Upper lobe of left lung (tissue), 6 donors: ENCODE measurements around the gene LSM11. TPM values are rescaled to one million over a fixed set of nuclear protein-coding genes. Genes with fewer than 3 reads are reported as not detected.

Experiments
- ATAC-seq, 2 donors: fragments of 200-7000 bp; cut with Tn5 transposase; one replicate each; pipeline ENCODE4 v1.9.1; 2022; ENCODE audit warnings: mild to moderate bottlenecking in 2 of 2, moderate library complexity in 2 of 2; ENCODE audit not compliant: low FRiP score in 2 of 2
- DNase-seq, 2 donors: peaks; one replicate each; pipeline ENCODE4 v3.0.0-alpha.2; 2019 to 2020
- H3K27ac ChIP-seq, 4 donors: fragments of 200-600 bp; sonication (generic); one replicate each; pipeline ENCODE4 v1.5.1; 2016 to 2019
- H3K27me3 ChIP-seq, 4 donors: fragments of 200-600 bp; sonication (generic); one replicate each; pipeline ENCODE4 v1.5.1; 2017 to 2019
- H3K36me3 ChIP-seq, 4 donors: fragments of 200-600 bp; sonication (generic); one replicate each; pipeline ENCODE4 v1.5.1; 2016 to 2019
- H3K4me1 ChIP-seq, 4 donors: fragments of 200-600 bp; sonication (generic); one replicate each; pipeline ENCODE4 v1.5.1; 2018 to 2019
- H3K4me3 ChIP-seq, 4 donors: fragments of 200-600 bp; sonication (generic); one replicate each; pipeline ENCODE4 v1.5.1; 2017 to 2019; ENCODE audit warnings: mild to moderate bottlenecking in 2 of 4, moderate library complexity in 1 of 4
- H3K9me3 ChIP-seq, 4 donors: fragments of 200-600 bp; sonication (generic); one replicate each; pipeline ENCODE4 v1.5.1; 2018 to 2019
- CTCF ChIP-seq, 6 experiments: fragments of 450-650 bp in 4 of 6; fragments of 200-600 bp in 2 of 6; sonication (generic) in 2 of 6; IDR thresholded peaks; one replicate each; pipeline ENCODE4 v1.5.1; 2016 to 2019; ENCODE audit warnings: antibody characterized with exemption in 6 of 6
- EP300 ChIP-seq, 4 donors: sonication (generic); formaldehyde crosslinking; IDR thresholded peaks; one replicate each; pipeline ENCODE4 v1.5.1; 2017; ENCODE audit warnings: antibody characterized with exemption in 4 of 4, control low read depth in 2 of 4
- POLR2A ChIP-seq, 4 donors: fragments of 450-650 bp; IDR thresholded peaks; one replicate each; pipeline ENCODE4 v1.5.1; 2016 to 2017; ENCODE audit warnings: antibody characterized with exemption in 4 of 4, mild to moderate bottlenecking in 2 of 4
- POLR2AphosphoS5 ChIP-seq, 2 donors: sonication (generic); formaldehyde crosslinking; IDR thresholded peaks; one replicate each; pipeline ENCODE4 v1.5.1; 2017; ENCODE audit warnings: antibody characterized with exemption in 2 of 2
- WGBS, 2 donors: methylation state at CpG; one replicate each; pipeline ENCODE4 v1.1.5; 2017 to 2018; 5-methylcytosine and 5-hydroxymethylcytosine counted together
- total RNA-seq, 6 donors: library from RNA; depleted of rRNA in 4 of 6; stranded (reverse); fragments of >200 nt in 4 of 6; gene quantifications; one replicate each; pipeline versions ENCODE4 v1.1.0 to v1.2.1, GENCODE V29; 2016 to 2021
- donor health status: DM: no; HTN: no; CAD: no; lungs with moderate emphysema.
- donor health status: DM: no; HTN: yes; CAD: no; lungs with severe emphysema.

Gene LSM11
- total RNA-seq, 6 donors from 2014 or later = 0.78 to 4.1 (median 2.0) TPM

- 18 to 21% methylated on average over 5 of the region's 5 CpGs for WGBS, 2 donors
- peak overlapping the region; percentile 87 to 97 (median 88) for H3K27ac ChIP-seq
- TF ChIP-seq POLR2AphosphoS5 (IDR thresholded peaks at IDR 0.05) = no peak
These were observed 12.6 kb upstream of the LSM11 start for GRCh38 chr5:157730900-157731271.

GRCh38 chr5:157731272-157732129 is 12.0 kb upstream of the LSM11 start, which contains the start of gene THG1L:
Gene THG1L, plus strand, starts transcription at chr5:157731420. Its CDS starts 21 bp downstream, at chr5:157731441.
- WGBS, 2 donors = 1 to 2% methylated on average over 26 to 45 of the region's 47 CpGs
- TF ChIP-seq POLR2AphosphoS5 (IDR thresholded peaks at IDR 0.05) (peak; percentile 75 to 78), EP300 (IDR thresholded peaks at IDR 0.05) (no peak), CTCF (IDR thresholded peaks at IDR 0.05) (peak in 1 of 6 experiments; percentile 32), POLR2A (IDR thresholded peaks at IDR 0.05) (peak in 3 of 4 donors; percentile 30 to 76 (median 68))
- peak; percentile 100 for ATAC-seq
- Histone ChIP-seq H3K27me3 (no peaks in the 10 kb centered on the region), H3K4me1 (peaks cover 4 to 6% (median 5%) of the 10 kb centered on the region in 4 donors), H3K36me3 (peaks cover 2 to 29% (median 12%) of the 10 kb centered on the region in 4 donors), H3K9me3 (no peaks in the 10 kb centered on the region), H3K27ac (peak within 1 kb of the TSS; percentile 87 to 97 (median 88)), H3K4me3 (peak within 1 kb of the TSS; percentile 41 to 86 (median 63))
- peak; percentile 97 to 98 for DNase-seq

More at GRCh38 chr5:157730900-157731271, 12.6 kb upstream of the LSM11 start:
- Histone ChIP-seq H3K36me3 (peaks cover 2 to 23% (median 9%) of the 10 kb centered on the region in 4 donors), H3K4me1 (peaks cover 4 to 6% (median 5%) of the 10 kb centered on the region in 4 donors), H3K27me3 (no peaks in the 10 kb centered on the region), H3K9me3 (no peaks in the 10 kb centered on the region), H3K4me3 (peak overlapping the region in 3 of 4 donors; percentile 60 to 86 (median 66))
- ATAC-seq (no peak), DNase-seq (no peak)

GRCh38 chr5:157732130-157732514 is 11.4 kb upstream of the LSM11 start:
- Histone ChIP-seq H3K27me3 (no peaks in the 10 kb centered on the region), H3K9me3 (no peaks in the 10 kb centered on the region), H3K27ac (peak overlapping the region in 2 of 4 donors; percentile 87 to 89), H3K36me3 (peaks cover 5 to 35% (median 13%) of the 10 kb centered on the region in 4 donors), H3K4me1 (peaks cover 4 to 6% (median 5%) of the 10 kb centered on the region in 4 donors), H3K4me3 (peak overlapping the region in 3 of 4 donors; percentile 60 to 86 (median 66))
- no peak for TF ChIP-seq POLR2AphosphoS5 (IDR thresholded peaks at IDR 0.05)
- no peak for TF ChIP-seq EP300 (IDR thresholded peaks at IDR 0.05)
- TF ChIP-seq CTCF (IDR thresholded peaks at IDR 0.05) = no peak
- no peak for TF ChIP-seq POLR2A (IDR thresholded peaks at IDR 0.05)
- DNase-seq (no peak), ATAC-seq (no peak)
- WGBS, 2 donors = 93 to 94% methylated on average over 5 of the region's 5 CpGs

- no peaks in the 10 kb centered on the region for H3K9me3 ChIP-seq
- peaks cover 4 to 6% (median 5%) of the 10 kb centered on the region in 4 donors for H3K4me1 ChIP-seq
- no peak overlapping the region for H3K27ac ChIP-seq
- ATAC-seq = no peak
- WGBS, 2 donors = 79 to 83% methylated on average over 8 of the region's 8 CpGs
- H3K4me3 ChIP-seq = no peak overlapping the region
- peaks cover 5 to 39% (median 15%) of the 10 kb centered on the region in 4 donors for H3K36me3 ChIP-seq
- TF ChIP-seq CTCF (IDR thresholded peaks at IDR 0.05) (no peak), POLR2AphosphoS5 (IDR thresholded peaks at IDR 0.05) (no peak), EP300 (IDR thresholded peaks at IDR 0.05) (no peak), POLR2A (IDR thresholded peaks at IDR 0.05) (no peak)
- no peak for DNase-seq
- H3K27me3 ChIP-seq = no peaks in the 10 kb centered on the region
These were observed 10.8 kb upstream of the LSM11 start for GRCh38 chr5:157732596-157733262.

- no peak overlapping the region for H3K27ac ChIP-seq
- no peaks in the 10 kb centered on the region for H3K9me3 ChIP-seq
- H3K27me3 ChIP-seq = no peaks in the 10 kb centered on the region
- peaks cover 5 to 54% (median 17%) of the 10 kb centered on the region in 4 donors for H3K36me3 ChIP-seq
- H3K4me1 ChIP-seq = peaks cover 4 to 6% (median 5%) of the 10 kb centered on the region in 4 donors
- ATAC-seq = no peak
- H3K4me3 ChIP-seq = no peak overlapping the region
- no peak for DNase-seq
- TF ChIP-seq POLR2AphosphoS5 (IDR thresholded peaks at IDR 0.05) (no peak), EP300 (IDR thresholded peaks at IDR 0.05) (no peak), POLR2A (IDR thresholded peaks at IDR 0.05) (no peak), CTCF (IDR thresholded peaks at IDR 0.05) (no peak)
- WGBS, 2 donors = 91 to 95% methylated on average over 7 of the region's 7 CpGs
These were observed 9.1 kb upstream of the LSM11 start for GRCh38 chr5:157734436-157734835.
